Stimulated activated CD4-positive, alpha-beta T cell treated with anti-CD3 and anti-CD28 coated beads, Interleukin-4, amount 100 ng/mL, for 48 hours (primary cell): ENCODE measurements around the gene SNAPC4.

ENCODE experiments used
- DNase-seq, 2 donors: peaks; one replicate each; pipeline ENCODE4 v3.0.0-alpha.2; 2020; ENCODE audit warnings: low read depth in 2 of 2

SNAPC4 gene

GRCh38 chr9:136372561-136373299 is 27.2 kb downstream of the SNAPC4 start:
- DNase-seq: no peak

- DNase-seq: no peak
Measured at GRCh38 chr9:136372006-136372405, 28.0 kb downstream of the SNAPC4 start.

GRCh38 chr9:136371533-136371880 is 28.5 kb downstream of the SNAPC4 start:
- DNase-seq: no peak

GRCh38 chr9:136370687-136371532 is 29.1 kb downstream of the SNAPC4 start:
- DNase-seq: no peak

GRCh38 chr9:136370037-136370436 is 29.9 kb downstream of the SNAPC4 start:
- no peak for DNase-seq

GRCh38 chr9:136368190-136368589 is 31.8 kb downstream of the SNAPC4 start:
- DNase-seq: no peak

- no peak for DNase-seq
Measured at GRCh38 chr9:136367296-136368145, 32.4 kb downstream of the SNAPC4 start.

- DNase-seq: no peak
Measured at GRCh38 chr9:136366826-136367225, 33.1 kb downstream of the SNAPC4 start.

- DNase-seq: no peak
Measured at GRCh38 chr9:136365775-136366222, 34.2 kb downstream of the SNAPC4 start.

GRCh38 chr9:136364942-136365774 is 34.8 kb downstream of the SNAPC4 start:
- no peak for DNase-seq

GRCh38 chr9:136363949-136364748 is 35.8 kb downstream of the SNAPC4 start:
- no peak for DNase-seq

GRCh38 chr9:136363106-136363948 is 36.6 kb downstream of the SNAPC4 start, which contains the start of gene DNLZ:
Gene DNLZ (minus strand): TSS chr9:136363744. CDS start chr9:136363714, 30 bp downstream.
- peak; percentile 97 to 99 for DNase-seq

- no peak for DNase-seq
Measured at GRCh38 chr9:136362450-136362784, 37.6 kb downstream of the SNAPC4 start.

- no peak for DNase-seq
Measured at GRCh38 chr9:136361754-136362449, 38.1 kb downstream of the SNAPC4 start.

- no peak for DNase-seq
Measured at GRCh38 chr9:136361047-136361753, 38.8 kb downstream of the SNAPC4 start.

- no peak for DNase-seq
Measured at GRCh38 chr9:136359774-136360718, 39.9 kb downstream of the SNAPC4 start.

- no peak for DNase-seq
Measured at GRCh38 chr9:136358888-136359287, 41.1 kb downstream of the SNAPC4 start.
